Upper lobe of left lung (tissue), 6 donors: ENCODE results near the gene ECHDC3. TPM values are rescaled to one million over a fixed set of nuclear protein-coding genes. Genes with fewer than 3 reads are reported as not detected.

ENCODE experiments used
- ATAC-seq, 2 donors: fragments of 200-7000 bp; cut with Tn5 transposase; one replicate each; pipeline ENCODE4 v1.9.1; 2022; ENCODE audit warnings: mild to moderate bottlenecking in 2 of 2, moderate library complexity in 2 of 2; ENCODE audit not compliant: low FRiP score in 2 of 2
- DNase-seq, 2 donors: peaks; one replicate each; pipeline ENCODE4 v3.0.0-alpha.2; 2019 to 2020
- H3K27ac ChIP-seq, 4 donors: fragments of 200-600 bp; sonication (generic); one replicate each; pipeline ENCODE4 v1.5.1; 2016 to 2019
- H3K27me3 ChIP-seq, 4 donors: fragments of 200-600 bp; sonication (generic); one replicate each; pipeline ENCODE4 v1.5.1; 2017 to 2019
- H3K36me3 ChIP-seq, 4 donors: fragments of 200-600 bp; sonication (generic); one replicate each; pipeline ENCODE4 v1.5.1; 2016 to 2019
- H3K4me1 ChIP-seq, 4 donors: fragments of 200-600 bp; sonication (generic); one replicate each; pipeline ENCODE4 v1.5.1; 2018 to 2019
- H3K4me3 ChIP-seq, 4 donors: fragments of 200-600 bp; sonication (generic); one replicate each; pipeline ENCODE4 v1.5.1; 2017 to 2019; ENCODE audit warnings: mild to moderate bottlenecking in 2 of 4, moderate library complexity in 1 of 4
- H3K9me3 ChIP-seq, 4 donors: fragments of 200-600 bp; sonication (generic); one replicate each; pipeline ENCODE4 v1.5.1; 2018 to 2019
- CTCF ChIP-seq, 6 experiments: fragments of 450-650 bp in 4 of 6; fragments of 200-600 bp in 2 of 6; sonication (generic) in 2 of 6; IDR thresholded peaks; one replicate each; pipeline ENCODE4 v1.5.1; 2016 to 2019; ENCODE audit warnings: antibody characterized with exemption in 6 of 6
- EP300 ChIP-seq, 4 donors: sonication (generic); formaldehyde crosslinking; IDR thresholded peaks; one replicate each; pipeline ENCODE4 v1.5.1; 2017; ENCODE audit warnings: antibody characterized with exemption in 4 of 4, control low read depth in 2 of 4
- POLR2A ChIP-seq, 4 donors: fragments of 450-650 bp; IDR thresholded peaks; one replicate each; pipeline ENCODE4 v1.5.1; 2016 to 2017; ENCODE audit warnings: antibody characterized with exemption in 4 of 4, mild to moderate bottlenecking in 2 of 4
- POLR2AphosphoS5 ChIP-seq, 2 donors: sonication (generic); formaldehyde crosslinking; IDR thresholded peaks; one replicate each; pipeline ENCODE4 v1.5.1; 2017; ENCODE audit warnings: antibody characterized with exemption in 2 of 2
- WGBS, 2 donors: methylation state at CpG; one replicate each; pipeline ENCODE4 v1.1.5; 2017 to 2018; 5-methylcytosine and 5-hydroxymethylcytosine counted together
- total RNA-seq, 6 donors: library from RNA; depleted of rRNA in 4 of 6; stranded (reverse); fragments of >200 nt in 4 of 6; gene quantifications; one replicate each; pipeline versions ENCODE4 v1.1.0 to v1.2.1, GENCODE V29; 2016 to 2021
- donor health status: DM: no; HTN: no; CAD: no; lungs with moderate emphysema.
- donor health status: DM: no; HTN: yes; CAD: no; lungs with severe emphysema.

Gene ECHDC3
- total RNA-seq, 6 donors from 2014 or later, result 32.0 to 98.0 (median 61.2) TPM

- H3K9me3 ChIP-seq, result no peaks in the 10 kb centered on the region
- no peak overlapping the region for H3K4me3 ChIP-seq
- WGBS, 2 donors, result 59 to 72% methylated on average over 2 of the region's 2 CpGs
Observed at GRCh38 chr10:11796474-11796873, 54.3 kb downstream of the ECHDC3 start.

GRCh38 chr10:11797281-11797680 is 55.1 kb downstream of the ECHDC3 start:
- Histone ChIP-seq H3K27ac (no peak overlapping the region), H3K36me3 (no peaks in the 10 kb centered on the region), H3K9me3 (no peaks in the 10 kb centered on the region), H3K4me1 (no peaks in the 10 kb centered on the region), H3K27me3 (no peaks in the 10 kb centered on the region), H3K4me3 (no peak overlapping the region)
- TF ChIP-seq POLR2AphosphoS5 (IDR thresholded peaks at IDR 0.05) (no peak), POLR2A (IDR thresholded peaks at IDR 0.05) (no peak), CTCF (IDR thresholded peaks at IDR 0.05) (no peak), EP300 (IDR thresholded peaks at IDR 0.05) (no peak)
- ATAC-seq (no peak), DNase-seq (no peak)
- 93 to 95% methylated on average over 10 of the region's 10 CpGs for WGBS, 2 donors

More at GRCh38 chr10:11796474-11796873, 54.3 kb downstream of the ECHDC3 start:
- no peak overlapping the region for H3K27ac ChIP-seq
- no peaks in the 10 kb centered on the region for H3K36me3 ChIP-seq
- ATAC-seq (no peak), DNase-seq (no peak)
- TF ChIP-seq EP300 (IDR thresholded peaks at IDR 0.05), result no peak
- no peak for TF ChIP-seq POLR2AphosphoS5 (IDR thresholded peaks at IDR 0.05)
- no peak for TF ChIP-seq CTCF (IDR thresholded peaks at IDR 0.05)
- no peak for TF ChIP-seq POLR2A (IDR thresholded peaks at IDR 0.05)
- no peaks in the 10 kb centered on the region for H3K4me1 ChIP-seq
- no peaks in the 10 kb centered on the region for H3K27me3 ChIP-seq

GRCh38 chr10:11797847-11798633 is 55.9 kb downstream of the ECHDC3 start:
- DNase-seq (no peak), ATAC-seq (no peak)
- Histone ChIP-seq H3K27me3 (no peaks in the 10 kb centered on the region), H3K9me3 (no peaks in the 10 kb centered on the region), H3K27ac (no peak overlapping the region), H3K4me3 (no peak overlapping the region), H3K4me1 (no peaks in the 10 kb centered on the region), H3K36me3 (no peaks in the 10 kb centered on the region)
- TF ChIP-seq EP300 (IDR thresholded peaks at IDR 0.05), result no peak
- no peak for TF ChIP-seq POLR2A (IDR thresholded peaks at IDR 0.05)
- no peak for TF ChIP-seq POLR2AphosphoS5 (IDR thresholded peaks at IDR 0.05)
- TF ChIP-seq CTCF (IDR thresholded peaks at IDR 0.05), result no peak
- WGBS, 2 donors, result 88 to 89% methylated on average over 12 of the region's 12 CpGs

GRCh38 chr10:11798845-11799735 is 56.9 kb downstream of the ECHDC3 start:
- Histone ChIP-seq H3K9me3 (no peaks in the 10 kb centered on the region), H3K36me3 (no peaks in the 10 kb centered on the region), H3K27me3 (no peaks in the 10 kb centered on the region), H3K4me3 (no peak overlapping the region), H3K27ac (no peak overlapping the region), H3K4me1 (no peaks in the 10 kb centered on the region)
- TF ChIP-seq POLR2AphosphoS5 (IDR thresholded peaks at IDR 0.05) (no peak), EP300 (IDR thresholded peaks at IDR 0.05) (no peak), POLR2A (IDR thresholded peaks at IDR 0.05) (no peak)
- ATAC-seq (no peak), DNase-seq (peak in 1 of 2 donors; percentile 56)
- 58 to 77% methylated on average over 10 to 18 of the region's 18 CpGs for WGBS, 2 donors

GRCh38 chr10:11799736-11800080 is 57.5 kb downstream of the ECHDC3 start:
- H3K27me3 ChIP-seq, result no peaks in the 10 kb centered on the region
- H3K9me3 ChIP-seq, result no peaks in the 10 kb centered on the region
- ATAC-seq (no peak), DNase-seq (peak in 1 of 2 donors; percentile 57)
- no peak overlapping the region for H3K4me3 ChIP-seq
- WGBS, 2 donors, result 80 to 89% methylated on average over 9 of the region's 9 CpGs
- H3K27ac ChIP-seq, result no peak overlapping the region
- H3K4me1 ChIP-seq, result no peaks in the 10 kb centered on the region
- TF ChIP-seq EP300 (IDR thresholded peaks at IDR 0.05) (no peak), CTCF (IDR thresholded peaks at IDR 0.05) (no peak), POLR2A (IDR thresholded peaks at IDR 0.05) (no peak), POLR2AphosphoS5 (IDR thresholded peaks at IDR 0.05) (no peak)
- H3K36me3 ChIP-seq, result no peaks in the 10 kb centered on the region
